ENCODE measurements around the gene ARHGEF7.

DNA sequence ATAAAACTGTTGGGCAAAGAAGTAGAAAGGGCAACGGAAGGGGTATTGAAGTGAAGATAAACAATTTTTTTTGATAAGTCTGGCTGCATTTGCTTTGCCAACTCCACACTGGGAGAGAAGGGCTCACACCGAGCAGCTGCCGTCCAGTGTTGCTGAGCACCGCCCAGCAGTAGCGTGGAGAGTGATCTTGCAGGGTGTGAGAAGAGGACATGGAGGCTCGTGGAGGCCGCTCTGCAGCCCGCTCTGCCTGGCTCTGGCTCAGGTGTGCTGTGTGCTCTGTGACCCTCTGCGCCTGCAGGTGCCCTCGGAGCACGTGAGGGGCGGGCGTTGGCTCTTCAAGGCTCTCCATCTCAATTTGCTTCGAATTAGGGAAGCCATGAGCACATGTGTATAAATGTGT is 169.5 kb downstream of the ARHGEF7 start:
- TF ChIP-seq CTCF (IDR thresholded peaks at IDR 0.05) (no peak), POLR2A (IDR thresholded peaks at IDR 0.05) (no peak), EP300 (IDR thresholded peaks at IDR 0.05) (no peak)
